H9 (cell line): ENCODE measurements around the gene PAAF1. TPM values are rescaled to one million over a fixed set of nuclear protein-coding genes. Genes with fewer than 3 reads are reported as not detected.

Source experiments
- DNase-seq: peaks from one replicate; pipeline ENCODE4 v3.0.0-alpha.2; 2017
- H2AFZ ChIP-seq: one replicate; pipeline ENCODE4 v1.6.1; 2013; ENCODE audit warnings: mild to moderate bottlenecking, low read length, control low read depth, moderate library complexity
- H2AK5ac ChIP-seq: 2 replicates; pipeline ENCODE4 v1.6.1; 2013; ENCODE audit warnings: low read length, control low read depth, mixed read lengths; ENCODE audit not compliant: insufficient read length
- H2BK120ac ChIP-seq: one replicate; pipeline ENCODE4 v1.6.1; 2013; ENCODE audit warnings: low read depth, mild to moderate bottlenecking, low read length, control low read depth, inconsistent platforms; ENCODE audit not compliant: poor library complexity, severe bottlenecking
- H2BK12ac ChIP-seq: 2 replicates; pipeline ENCODE4 v1.6.1; 2013; ENCODE audit warnings: low read length, control low read depth, mixed read lengths, low read depth; ENCODE audit not compliant: insufficient read length
- H2BK15ac ChIP-seq: 2 replicates; pipeline ENCODE4 v1.6.1; 2013; ENCODE audit warnings: low read depth, low read length, control low read depth
- H2BK20ac ChIP-seq: one replicate; pipeline ENCODE4 v1.6.1; 2013; ENCODE audit warnings: low read depth, mild to moderate bottlenecking, low read length, control low read depth, inconsistent platforms; ENCODE audit not compliant: poor library complexity, severe bottlenecking
- H2BK5ac ChIP-seq: 2 replicates; pipeline ENCODE4 v1.6.1; 2013; ENCODE audit warnings: low read length, control low read depth, mixed read lengths; ENCODE audit not compliant: insufficient read length
- H3K14ac ChIP-seq: 2 replicates; pipeline ENCODE4 v1.6.1; 2013; ENCODE audit warnings: low read length, control low read depth; ENCODE audit not compliant: insufficient read depth
- H3K18ac ChIP-seq: 2 replicates; pipeline ENCODE4 v1.6.1; 2013; ENCODE audit warnings: low read depth, mild to moderate bottlenecking, mixed read lengths, low read length, control low read depth; ENCODE audit not compliant: insufficient read length
- H3K23ac ChIP-seq: 2 replicates; pipeline ENCODE4 v1.6.1; 2013; ENCODE audit warnings: low read length, control low read depth, mixed read lengths, low read depth; ENCODE audit not compliant: insufficient read length
- H3K23me2 ChIP-seq: 2 replicates; pipeline ENCODE4 v1.6.1; 2013; ENCODE audit warnings: low read depth, mild to moderate bottlenecking, mixed read lengths, low read length, control low read depth; ENCODE audit not compliant: insufficient read length, poor library complexity, severe bottlenecking
- H3K27ac ChIP-seq: 2 replicates; pipeline ENCODE4 v1.5.1; 2013; ENCODE audit warnings: low read length, control low read depth, mixed read lengths, low read depth; ENCODE audit not compliant: insufficient read length
- H3K27me3 ChIP-seq: 2 replicates; pipeline ENCODE4 v1.6.1; 2013; ENCODE audit warnings: low read length, control low read depth, inconsistent platforms; ENCODE audit not compliant: insufficient read depth
- H3K4ac ChIP-seq: 2 replicates; pipeline ENCODE4 v1.6.1; 2013; ENCODE audit warnings: low read depth, mild to moderate bottlenecking, control low read depth, inconsistent platforms, low read length, moderate library complexity
- H3K4me1 ChIP-seq: 2 replicates; pipeline ENCODE4 v1.6.1; 2013; ENCODE audit warnings: low read length, control low read depth, inconsistent platforms; ENCODE audit not compliant: insufficient read depth
- H3K4me2 ChIP-seq: 2 replicates; pipeline ENCODE4 v1.6.1; 2013; ENCODE audit warnings: low read length, control low read depth, mixed read lengths; ENCODE audit not compliant: insufficient read length, insufficient read depth
- H3K56ac ChIP-seq: 2 replicates; pipeline ENCODE4 v1.6.1; 2013; ENCODE audit warnings: low read depth, mild to moderate bottlenecking, mixed read lengths, low read length, control low read depth; ENCODE audit not compliant: insufficient read length
- H3K79me1 ChIP-seq: 2 replicates; pipeline ENCODE4 v1.6.1; 2013; ENCODE audit warnings: low read depth, mild to moderate bottlenecking, moderate library complexity, low read length, control low read depth, inconsistent platforms; ENCODE audit not compliant: insufficient read depth, poor library complexity, severe bottlenecking
- H3K79me2 ChIP-seq: 2 replicates; pipeline ENCODE4 v1.6.1; 2013; ENCODE audit warnings: low read length, control low read depth, inconsistent platforms; ENCODE audit not compliant: insufficient read depth
- H3K9ac ChIP-seq: 2 replicates; pipeline ENCODE4 v1.6.1; 2013; ENCODE audit warnings: low read length, control low read depth, mixed read lengths; ENCODE audit not compliant: insufficient read length; ENCODE audit errors: extremely low read depth
- H3K9me3 ChIP-seq: one replicate; pipeline ENCODE4 v1.6.1; 2013; ENCODE audit warnings: low read depth, low read length, inconsistent platforms; ENCODE audit not compliant: control insufficient read depth
- H3T11ph ChIP-seq: one replicate; pipeline ENCODE4 v1.6.1; 2013; ENCODE audit warnings: mild to moderate bottlenecking, low read length, control low read depth, inconsistent platforms
- H4K20me1 ChIP-seq: one replicate; pipeline ENCODE4 v1.6.1; 2013; ENCODE audit not compliant: control insufficient read depth, insufficient read length, insufficient read depth
- H4K5ac ChIP-seq: 2 replicates; pipeline ENCODE4 v1.6.1; 2013; ENCODE audit warnings: low read depth, mild to moderate bottlenecking, mixed read lengths, low read length, control low read depth; ENCODE audit not compliant: insufficient read length
- H4K8ac ChIP-seq: replicated peaks from 2 replicates; pipeline ENCODE4 v1.6.1; 2013; ENCODE audit warnings: low read length, control low read depth, mixed read lengths, low read depth; ENCODE audit not compliant: insufficient read length
- H4K91ac ChIP-seq: 2 replicates; pipeline ENCODE4 v1.6.1; 2013; ENCODE audit warnings: low read depth, mild to moderate bottlenecking, moderate library complexity, mixed read lengths, low read length, control low read depth; ENCODE audit not compliant: insufficient read length
- H3K27ac Mint-ChIP-seq, 3 experiments: 2 replicates in 2 of 3; 3 replicates in 1 of 3; pipeline ENCODE4 v1.8.0; 2020 to 2021; ENCODE audit warnings: mixed read lengths in 3 of 3, mild to moderate bottlenecking in 1 of 3, moderate library complexity in 1 of 3
- H3K27me3 Mint-ChIP-seq: 2 replicates; pipeline ENCODE4 v1.8.0; 2021; ENCODE audit warnings: low read depth, mild to moderate bottlenecking, moderate library complexity, mixed read lengths
- H3K36me3 Mint-ChIP-seq, 3 experiments: 2 replicates in 2 of 3; 3 replicates in 1 of 3; pipeline ENCODE4 v1.8.0; 2020 to 2021; ENCODE audit warnings: low read depth in 3 of 3, mixed read lengths in 3 of 3; ENCODE audit not compliant: insufficient read depth in 1 of 3
- H3K4me1 Mint-ChIP-seq, 2 experiments: 2 replicates each; pipeline ENCODE4 v1.8.0; 2020; ENCODE audit warnings: mixed read lengths in 2 of 2
- H3K4me3 Mint-ChIP-seq, 2 experiments: 2 replicates in 1 of 2; 3 replicates in 1 of 2; pipeline ENCODE4 v1.8.0; 2020 to 2021; ENCODE audit warnings: mild to moderate bottlenecking in 2 of 2, mixed read lengths in 2 of 2, moderate library complexity in 1 of 2
- H3K9me3 Mint-ChIP-seq, 2 experiments: 2 replicates in 1 of 2; 3 replicates in 1 of 2; pipeline ENCODE4 v1.8.0; 2020; ENCODE audit warnings: mild to moderate bottlenecking in 2 of 2, mixed read lengths in 2 of 2, moderate library complexity in 1 of 2
- CTCF ChIP-seq: fragments of 200-600 bp; sonication (generic); conservative IDR thresholded peaks from 3 replicates; pipeline ENCODE4 v1.8.0; 2021; ENCODE audit warnings: antibody characterized with exemption, mild to moderate bottlenecking
- WGBS: extraction: QIAGEN DNeasy Blood & Tissue Kit; methylation state at CpG from one replicate; pipeline ENCODE4 v1.1.7; 2013; ENCODE audit warnings: missing lambda C conversion rate, low lambda C conversion rate, mixed read lengths; ENCODE audit not compliant: insufficient read length; ENCODE audit errors: extremely low coverage; 5-methylcytosine and 5-hydroxymethylcytosine counted together
- total RNA-seq: library from RNA; stranded (reverse); gene quantifications from 2 replicates; pipeline ENCODE4 v1.2.1, GENCODE V29; 2021

Gene PAAF1
- total RNA-seq, 1 experiment from 2014 or later = 24.3 TPM

- Histone ChIP-seq H3K4me1 (0 out of 2 replicates have a peak, but pooled peaks cover 3% of the 10 kb centered on the region), H2AFZ (no peak overlapping the region), H3K9me3 (no peaks in the 10 kb centered on the region), H3K4me2 (no peak overlapping the region), H3K9ac (no peak overlapping the region), H3K79me2 (no peaks in the 10 kb centered on the region), H3K56ac (no peak overlapping the region), H3K27ac (no peak overlapping the region), H2AK5ac (no peak overlapping the region), H2BK5ac (no peak overlapping the region), H3K79me1 (no peaks in the 10 kb centered on the region), H4K20me1 (no peaks in the 10 kb centered on the region), H2BK12ac (no peak overlapping the region), H3T11ph (no peak overlapping the region), H3K18ac (no peak overlapping the region), H4K5ac (no peak overlapping the region), H3K27me3 (no peaks in the 10 kb centered on the region), H4K8ac (no peak overlapping the region), H3K14ac (no peak overlapping the region), H3K23ac (no peak overlapping the region), H2BK120ac (no peak overlapping the region), H4K91ac (no peak overlapping the region), H3K4ac (no peak overlapping the region), H3K23me2 (no peaks in the 10 kb centered on the region), H2BK15ac (no peak overlapping the region), H2BK20ac (no peak overlapping the region)
- Mint-ChIP-seq H3K4me1 (peaks cover 2 to 13% of the 10 kb centered on the region in 2 experiments), H3K27me3 (no peaks in the 10 kb centered on the region), H3K9me3 (no peaks in the 10 kb centered on the region), H3K36me3 (peaks cover 0 to 5% (median 0%) of the 10 kb centered on the region in 3 experiments; a peak in 4 of 7 replicates), H3K27ac (no peak overlapping the region), H3K4me3 (no peak overlapping the region)
- no peak for TF ChIP-seq CTCF
- no peak for DNase-seq
- no CpG with 5 or more reads among the region's 3 CpGs for WGBS
Observed at GRCh38 chr11:73852049-73852448, 24.8 kb upstream of the PAAF1 start.
